Amygdala (tissue), 56 donors: ENCODE measurements around the gene GPR171.

Experiments
- DNase-seq, 56 donors: peaks; one replicate each; lab custom pipeline; 2025; lab: John Stamatoyannopoulos, UW

Gene GPR171

DNA sequence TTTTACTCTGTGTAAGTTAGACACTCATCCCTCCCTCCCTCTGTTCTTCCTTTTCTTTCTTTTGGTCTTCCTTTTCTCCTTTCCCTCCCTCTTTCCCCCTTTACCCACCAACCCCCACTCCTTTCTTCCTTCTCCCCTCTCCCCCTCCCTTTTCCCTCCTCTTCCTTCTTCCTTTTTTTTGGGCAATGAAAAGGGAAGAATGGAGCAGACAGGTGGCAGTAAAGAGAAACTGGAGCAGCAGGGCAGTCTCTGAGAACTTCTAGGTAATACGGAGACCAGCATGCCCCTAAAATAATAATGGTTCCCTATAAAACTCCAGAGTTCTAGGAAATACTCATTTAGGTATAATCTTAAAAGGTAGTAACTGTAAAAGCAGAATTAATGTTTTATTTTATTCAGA, 11.4 kb upstream of the GPR171 start:
- no peak for DNase-seq

GRCh38 chr3:151213881-151214280, 10.9 kb upstream of the GPR171 start:
- no peak for DNase-seq

DNA sequence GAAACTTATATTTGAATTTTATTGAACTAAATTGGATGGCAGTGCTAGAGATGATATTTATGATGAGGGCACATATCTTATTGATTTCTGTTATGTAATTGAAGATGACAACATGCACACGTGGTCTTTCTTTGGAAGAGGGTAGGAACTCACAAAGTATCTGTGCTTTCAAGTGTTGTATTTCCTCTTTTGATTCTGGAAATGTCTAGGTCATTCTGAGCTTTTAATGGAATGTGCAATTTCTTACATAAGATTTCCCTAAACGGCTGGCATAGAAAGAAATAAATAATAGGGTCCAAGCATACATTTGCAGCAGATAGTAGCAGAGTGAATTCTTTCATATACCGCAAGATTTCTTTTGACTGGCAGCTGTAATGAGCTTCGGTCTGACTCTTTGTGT, 10.1 kb upstream of the GPR171 start:
- DNase-seq = no peak

DNA sequence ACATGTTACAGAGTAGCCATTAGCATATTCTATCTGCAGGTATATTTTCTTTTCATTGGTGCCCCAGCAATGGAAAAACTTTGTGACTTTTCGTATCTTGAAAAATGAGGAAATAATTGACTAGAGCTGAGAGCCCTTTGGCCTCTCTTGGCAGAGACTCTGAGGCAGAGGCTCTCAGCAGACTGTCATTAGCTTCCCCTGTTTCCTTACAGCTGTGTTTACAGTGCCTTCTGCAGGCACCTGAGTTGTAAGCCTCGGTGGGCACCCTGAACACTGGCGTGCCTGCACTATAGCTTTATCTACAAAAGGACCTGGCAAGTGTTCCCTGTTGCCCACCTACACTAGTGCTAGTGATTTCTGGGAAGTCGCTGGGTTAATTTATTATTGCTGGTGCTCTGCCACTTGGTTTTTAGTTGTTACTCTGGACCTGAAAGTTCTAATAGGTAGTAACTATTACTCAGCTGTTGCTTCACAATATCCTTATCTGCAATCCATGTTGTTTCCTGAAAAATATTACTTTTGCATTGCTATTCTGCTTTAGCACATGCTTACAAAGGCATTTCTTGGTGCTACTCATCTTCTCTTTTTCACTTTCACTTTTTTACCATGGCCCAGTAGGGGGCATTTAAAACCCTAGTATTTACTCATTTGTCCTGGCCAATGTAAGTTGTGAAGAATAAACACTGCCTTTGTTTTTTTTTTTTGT, 7.8 kb upstream of the GPR171 start:
- DNase-seq = no peak

- no peak for DNase-seq
Observed at GRCh38 chr3:151209654-151210053, 6.6 kb upstream of the GPR171 start.

DNA sequence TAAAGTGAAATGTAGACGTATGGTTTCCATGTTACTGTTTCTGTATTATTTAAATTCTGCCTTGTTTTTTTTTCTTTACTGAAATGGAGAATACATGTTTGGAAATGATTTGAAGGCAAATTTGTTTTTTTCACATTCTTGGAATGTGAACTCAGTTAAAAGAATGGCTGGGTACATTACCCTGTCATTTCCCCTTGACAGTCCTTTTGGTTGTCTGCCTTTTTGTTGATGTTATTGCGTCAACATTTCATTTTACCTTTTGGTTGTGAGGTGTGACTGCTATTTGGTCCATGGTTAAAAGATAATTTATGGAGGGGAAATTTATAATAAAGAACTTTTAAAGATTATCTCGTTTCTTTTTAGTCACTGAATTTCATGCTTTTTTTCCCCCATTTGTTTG, 3.2 kb upstream of the GPR171 start:
- no peak for DNase-seq

GRCh38 chr3:151205482-151205881, 2.5 kb upstream of the GPR171 start:
- no peak for DNase-seq

GRCh38 chr3:151204530-151205402, 1.8 kb upstream of the GPR171 start:
- no peak for DNase-seq

- DNase-seq = no peak
Observed at GRCh38 chr3:151201051-151201730, 1.8 kb downstream of the GPR171 start.

DNA sequence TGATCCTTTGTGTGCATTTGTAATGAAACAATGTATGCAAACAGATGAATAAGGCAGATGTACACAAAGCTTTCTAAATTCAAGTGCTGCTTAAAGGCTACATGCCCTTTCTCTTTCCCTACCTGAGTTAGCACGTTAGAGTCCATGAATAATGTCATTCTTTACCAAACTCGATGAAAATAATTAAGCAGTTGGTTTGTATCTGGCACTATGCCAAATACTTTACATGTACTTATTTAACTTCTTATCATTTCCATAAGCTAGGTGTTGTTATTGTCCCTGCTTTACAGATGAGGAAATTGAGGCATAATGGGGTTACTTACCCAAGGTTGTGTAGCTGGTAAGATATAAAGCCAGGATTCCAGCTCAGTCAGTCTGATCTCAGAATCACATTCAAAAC, 2.4 kb downstream of the GPR171 start:
- DNase-seq = no peak

- DNase-seq = no peak
Observed at GRCh38 chr3:151199554-151200438, 3.2 kb downstream of the GPR171 start.

DNA sequence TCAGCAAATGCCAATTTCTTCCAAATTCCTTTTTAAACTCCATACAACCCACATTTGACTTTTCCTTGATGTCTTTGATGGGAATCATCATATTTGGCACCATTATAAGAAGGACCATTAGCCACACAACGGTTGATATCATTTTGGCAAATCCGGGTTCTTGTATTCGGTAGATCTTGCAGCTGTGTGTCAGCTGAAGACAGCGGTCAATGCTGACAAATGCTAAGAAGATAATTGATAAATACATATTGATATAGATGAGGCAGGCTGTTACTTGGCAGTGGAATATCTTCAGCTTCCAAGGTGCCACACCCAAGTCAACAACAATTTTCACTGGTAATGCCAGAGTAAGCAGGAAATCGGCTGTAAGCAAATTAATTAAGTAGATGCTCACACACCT, 4.2 kb downstream of the GPR171 start:
- no peak for DNase-seq

DNA sequence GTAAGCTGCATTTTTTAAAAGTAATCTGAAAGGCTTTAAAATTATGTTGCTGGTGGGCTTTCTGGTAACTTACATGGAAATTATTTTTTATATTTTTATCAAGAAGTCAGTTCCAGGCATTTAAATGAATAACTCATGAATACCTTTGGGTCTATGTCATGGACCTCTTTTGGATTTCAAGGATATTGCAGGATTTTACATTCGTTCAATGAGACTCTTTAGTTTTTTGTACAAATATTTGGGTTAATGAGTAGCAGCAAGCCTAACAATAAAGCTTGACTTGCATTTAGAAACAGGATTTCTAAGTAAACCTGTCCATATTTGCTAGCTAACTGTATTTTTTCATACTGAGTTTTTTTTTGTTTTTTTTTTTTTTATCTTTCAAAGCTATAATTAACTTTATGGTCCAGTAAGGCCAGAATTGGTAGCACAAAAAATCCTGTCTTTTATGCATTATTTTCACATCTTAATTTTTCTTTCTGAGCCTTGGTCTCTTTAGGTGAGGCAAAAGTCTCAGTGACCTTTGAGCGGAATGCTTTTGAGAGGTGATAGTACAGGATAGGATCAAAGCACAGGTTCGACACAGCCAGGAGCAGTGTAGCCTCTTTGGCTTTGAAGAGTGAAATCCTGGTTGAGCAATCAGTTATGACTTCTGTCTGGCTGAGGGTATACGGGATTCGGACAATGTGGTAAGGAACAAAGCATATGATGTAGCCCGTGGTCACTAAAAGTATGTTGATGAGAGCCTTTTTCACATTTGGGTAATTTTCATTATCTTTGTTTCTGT, 4.8 kb downstream of the GPR171 start:
- no peak for DNase-seq

DNA sequence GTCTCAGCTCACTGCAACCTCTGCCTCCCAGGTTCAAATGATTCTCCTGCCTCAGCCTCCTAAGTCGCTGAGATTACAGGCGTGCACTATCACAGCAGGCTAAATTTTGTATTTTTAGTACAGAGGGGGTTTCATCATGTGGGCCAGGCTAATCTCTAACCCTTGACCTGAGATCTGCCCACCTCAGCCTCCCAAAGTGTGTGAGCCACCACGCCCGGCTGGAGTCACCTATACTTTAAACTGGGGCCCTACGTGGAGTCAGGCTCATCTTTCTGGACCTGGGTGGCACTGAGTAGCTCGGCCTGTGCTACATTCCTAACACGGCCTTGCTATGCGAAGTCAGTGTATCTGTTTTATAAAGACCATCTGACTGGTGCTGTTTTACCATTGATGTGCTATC, 5.8 kb downstream of the GPR171 start:
- no peak for DNase-seq

- no peak for DNase-seq
Observed at GRCh38 chr3:151196434-151196833, 6.6 kb downstream of the GPR171 start.

DNA sequence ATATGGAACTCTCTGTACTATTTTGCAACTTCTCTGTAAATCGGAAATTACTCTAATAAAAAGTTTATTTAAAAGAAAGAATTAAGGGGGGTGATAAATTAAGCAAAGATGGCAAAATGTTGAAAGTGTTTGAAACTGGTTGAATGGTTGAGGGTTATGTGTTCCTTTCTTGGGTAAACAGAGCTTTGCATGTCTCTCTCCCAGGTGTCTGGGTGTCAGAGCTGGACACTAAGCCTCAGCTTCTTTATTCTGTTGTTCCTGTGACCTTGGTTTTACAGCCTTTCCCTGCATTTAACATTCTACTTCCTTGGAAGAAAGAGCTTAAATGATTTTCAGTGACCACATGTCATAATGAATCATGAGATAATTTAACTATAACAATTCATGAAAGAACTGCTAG, 7.2 kb downstream of the GPR171 start:
- DNase-seq = no peak

DNA sequence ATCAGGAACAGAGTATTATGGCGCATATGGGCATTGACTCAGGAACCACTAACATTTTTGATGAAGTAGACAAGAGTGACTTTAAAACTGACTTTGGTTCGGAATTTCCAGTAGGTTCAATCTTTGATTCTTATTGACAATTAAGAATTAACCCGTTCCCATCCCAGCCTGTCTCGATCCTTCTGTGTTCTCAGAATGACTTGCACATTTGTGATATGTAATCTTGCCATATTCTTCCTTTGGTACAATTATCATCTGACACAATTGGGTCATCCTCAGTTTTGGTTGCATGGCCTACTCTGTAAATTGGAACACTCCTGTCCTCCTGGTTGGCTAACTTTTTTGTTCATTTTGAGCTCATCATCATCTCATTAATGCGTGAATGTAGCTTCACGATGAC, 10.5 kb downstream of the GPR171 start:
- DNase-seq = no peak

DNA sequence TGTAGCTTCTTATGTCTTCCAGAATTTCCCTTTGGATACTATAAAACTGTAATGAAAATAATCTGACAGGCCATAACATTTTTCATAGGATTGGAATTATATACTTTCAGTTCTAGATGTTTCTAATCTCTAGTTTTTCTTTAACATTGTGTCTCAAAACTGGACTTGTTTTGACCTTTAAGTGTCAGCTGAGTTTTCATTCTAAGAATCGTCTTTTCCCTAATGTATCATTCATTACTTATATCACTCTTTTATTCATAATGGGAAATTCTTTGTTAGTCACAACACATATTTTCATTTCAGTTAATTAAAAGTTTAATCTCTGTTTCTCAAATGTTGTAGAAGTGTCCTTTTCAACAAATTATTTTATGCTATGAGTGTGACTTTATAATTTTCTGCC, 11.9 kb downstream of the GPR171 start:
- DNase-seq = no peak

- DNase-seq = no peak
Observed at GRCh38 chr3:151183265-151183671, 19.7 kb downstream of the GPR171 start.
